Gastrocnemius medialis (tissue), 4 donors: ENCODE data around the gene TMEM187. TPM values are rescaled to one million over a fixed set of nuclear protein-coding genes. Genes with fewer than 3 reads are reported as not detected.

ENCODE experiments used
- ATAC-seq, 2 donors: fragments of 150-250 bp; one replicate each; pipeline ENCODE4 v1.9.1; 2016
- DNase-seq, 2 donors: peaks; one replicate each; pipeline ENCODE4 v3.0.0-alpha.2; 2019
- H3K27ac ChIP-seq, 4 donors: fragments of 200-600 bp; sonication (generic); 1 replicate in 1 of 4; 2 replicates in 3 of 4; pipeline ENCODE4 v1.5.1; 2016 to 2018; ENCODE audit warnings: mild to moderate bottlenecking in 2 of 4, moderate library complexity in 1 of 4
- H3K27me3 ChIP-seq, 3 donors: fragments of 200-600 bp; sonication (generic) in 2 of 3; 1 replicate in 1 of 3; 2 replicates in 2 of 3; pipeline versions ENCODE4 v1.5.1 to v1.6.0; 2016 to 2019; ENCODE audit warnings: mild to moderate bottlenecking in 1 of 3, moderate library complexity in 1 of 3
- H3K36me3 ChIP-seq, 2 donors: fragments of 200-600 bp; sonication (generic) in 1 of 2; one replicate each; pipeline ENCODE4 v1.5.1; 2017 to 2018
- H3K4me1 ChIP-seq, 2 donors: fragments of 200-600 bp; sonication (generic) in 1 of 2; one replicate each; pipeline ENCODE4 v1.5.1; 2016 to 2017; ENCODE audit warnings: mild to moderate bottlenecking in 2 of 2
- H3K4me3 ChIP-seq, 4 donors: fragments of 200-600 bp; sonication (generic) in 3 of 4; 1 replicate in 1 of 4; 2 replicates in 3 of 4; pipeline ENCODE4 v1.5.1; 2016 to 2019; ENCODE audit warnings: mild to moderate bottlenecking in 2 of 4
- H3K9me3 ChIP-seq, 3 donors: fragments of 200-600 bp; sonication (generic) in 2 of 3; 1 replicate in 1 of 3; 2 replicates in 2 of 3; pipeline ENCODE4 v1.5.1; 2016 to 2019
- CTCF ChIP-seq, 5 experiments: fragments of 450-650 bp in 3 of 5; fragments of 200-600 bp in 2 of 5; sonication (generic) in 2 of 5; IDR thresholded peaks in 4 of 5; conservative IDR thresholded peaks in 1 of 5; 1 replicate in 4 of 5; 2 replicates in 1 of 5; pipeline ENCODE4 v1.5.1; 2016 to 2019; ENCODE audit warnings: antibody characterized with exemption in 5 of 5, mild to moderate bottlenecking in 3 of 5, moderate library complexity in 3 of 5
- POLR2A ChIP-seq, 2 donors: fragments of 450-650 bp; IDR thresholded peaks; one replicate each; pipeline ENCODE4 v1.6.1; 2017; ENCODE audit warnings: antibody characterized with exemption in 2 of 2, mild to moderate bottlenecking in 2 of 2, moderate library complexity in 2 of 2
- in situ Hi-C, 4 donors: fragments of 200-750 bp; cut with MboI; loops; one replicate each; pipeline versions ENCODE4 v1.15.0 to v1.8.0; 2017; ENCODE audit warnings: low sequenced_read_pairs in 4 of 4
- intact Hi-C: fragments of 100-400 bp; cut with DNase I; formaldehyde crosslinking; loops from one replicate; pipeline ENCODE4 v1.15.1; 2023; ENCODE audit warnings: low total_unique reads
- total RNA-seq, 4 donors: library from RNA; depleted of rRNA; stranded (reverse); fragments of >200 nt; gene quantifications; one replicate each; pipeline versions ENCODE4 v1.1.0 to v1.2.3, GENCODE V29; 2016

Gene TMEM187
- total RNA-seq, 4 donors from 2014 or later: 1.3 to 8.6 (median 3.8) TPM

- peak within 1 kb of the TSS in 3 of 4 donors; percentile 5 to 38 (median 33) for H3K4me3 ChIP-seq
- no peaks in the 10 kb centered on the region for H3K9me3 ChIP-seq
- in situ Hi-C loops (loop anchor here in 1 of 4 donors (25.0 kb wide), 1 partner anchor 157 kb away; the partner anchor contains the start of genes IDH3G, SRPK3 and SSR4), intact Hi-C loops (no loop called here)
- peaks cover 0 to 9% of the 10 kb centered on the region in 2 donors for H3K36me3 ChIP-seq
- TF ChIP-seq POLR2A (IDR thresholded peaks at IDR 0.05) (no peak), CTCF (IDR thresholded peaks at IDR 0.05 in 4 of 5, conservative IDR thresholded peaks at IDR 0.05 in 1 of 5) (no peak)
- peak in 1 of 2 donors; percentile 34 for DNase-seq
- H3K27me3 ChIP-seq: no peaks in the 10 kb centered on the region
- no peaks in the 10 kb centered on the region for H3K4me1 ChIP-seq
- ATAC-seq: peak in 1 of 2 donors; percentile 21
- H3K27ac ChIP-seq: peak within 1 kb of the TSS in 1 of 4 donors; percentile 41
Measured at GRCh38 chrX:153944140-153944799, 28.3 kb upstream of the TMEM187 start, which contains the start of gene RENBP. TSS of gene RENBP (minus strand) at chrX:153944643. CDS start at chrX:153944610, 33 bp downstream.

GRCh38 chrX:153944800-153945150 lies 27.8 kb upstream of the TMEM187 start:
- intact Hi-C loops: no loop called here
- Histone ChIP-seq H3K9me3 (no peaks in the 10 kb centered on the region), H3K36me3 (peaks cover 0 to 15% of the 10 kb centered on the region in 2 donors), H3K4me1 (no peaks in the 10 kb centered on the region), H3K27ac (peak overlapping the region in 1 of 4 donors; percentile 41), H3K4me3 (peak overlapping the region in 1 of 4 donors; percentile 38), H3K27me3 (no peaks in the 10 kb centered on the region)
- in situ Hi-C loops: loop anchor here in 1 of 4 donors (25.0 kb wide), 1 partner anchor 157 kb away; the partner anchor contains the start of genes IDH3G, SRPK3 and SSR4
- ATAC-seq (no peak), DNase-seq (no peak)
- TF ChIP-seq CTCF (IDR thresholded peaks at IDR 0.05 in 4 of 5, conservative IDR thresholded peaks at IDR 0.05 in 1 of 5) (no peak), POLR2A (IDR thresholded peaks at IDR 0.05) (no peak)

GRCh38 chrX:153945956-153946943 lies 26.3 kb upstream of the TMEM187 start:
- Histone ChIP-seq H3K27me3 (no peaks in the 10 kb centered on the region), H3K4me1 (no peaks in the 10 kb centered on the region), H3K27ac (no peak overlapping the region), H3K36me3 (peaks cover 0 to 29% of the 10 kb centered on the region in 2 donors), H3K4me3 (no peak overlapping the region), H3K9me3 (no peaks in the 10 kb centered on the region)
- intact Hi-C loops: no loop called here
- in situ Hi-C loops: loop anchor here in 1 of 4 donors (25.0 kb wide), 1 partner anchor 159 kb away; the partner anchor contains the start of genes IDH3G, SRPK3 and SSR4
- DNase-seq (no peak), ATAC-seq (no peak)
- no peak for TF ChIP-seq POLR2A (IDR thresholded peaks at IDR 0.05)
- no peak for TF ChIP-seq CTCF (IDR thresholded peaks at IDR 0.05 in 4 of 5, conservative IDR thresholded peaks at IDR 0.05 in 1 of 5)

GRCh38 chrX:153947009-153947769 lies 25.4 kb upstream of the TMEM187 start:
- H3K36me3 ChIP-seq: peaks cover 0 to 39% of the 10 kb centered on the region in 2 donors
- ATAC-seq (peak; percentile 74 to 76), DNase-seq (peak; percentile 30 to 51)
- no peaks in the 10 kb centered on the region for H3K9me3 ChIP-seq
- in situ Hi-C loops: loop anchor here in 1 of 4 donors (25.0 kb wide), 1 partner anchor 160 kb away; the partner anchor contains the start of genes IDH3G, SRPK3 and SSR4
- H3K27ac ChIP-seq: peak overlapping the region; percentile 8 to 58 (median 38)
- H3K4me1 ChIP-seq: no peaks in the 10 kb centered on the region
- H3K4me3 ChIP-seq: no peak overlapping the region
- no peaks in the 10 kb centered on the region for H3K27me3 ChIP-seq
- intact Hi-C loops: no loop called here
- TF ChIP-seq CTCF (IDR thresholded peaks at IDR 0.05 in 4 of 5, conservative IDR thresholded peaks at IDR 0.05 in 1 of 5) (peak in 4 of 5 experiments; percentile 58 to 82 (median 66)), POLR2A (IDR thresholded peaks at IDR 0.05) (no peak)
